NB4 (cell line): ENCODE measurements around the gene CCBE1.

ENCODE experiments used
- CTCF ChIP-seq: IDR thresholded peaks from one replicate; pipeline ENCODE4 v1.5.1; 2012; ENCODE audit warnings: low read depth, low read length
- MYC ChIP-seq: IDR thresholded peaks from 2 replicates; pipeline ENCODE4 v1.6.1; 2011; ENCODE audit warnings: low read depth, low read length
- POLR2A ChIP-seq: IDR thresholded peaks from 2 replicates; pipeline ENCODE4 v1.6.1; 2011; ENCODE audit warnings: mild to moderate bottlenecking; ENCODE audit not compliant: insufficient read length; ENCODE audit errors: extremely low read depth
- TF ChIP-seq, protein P1 (sequence below): IDR thresholded peaks from 2 replicates; pipeline ENCODE4 v1.6.1; 2011; ENCODE audit warnings: low read depth, low read length

GRCh38 chr18:59607078-59607379, 90.2 kb downstream of the CCBE1 start:
- TF ChIP-seq CTCF = no peak
- TF ChIP-seq, protein P1, sequence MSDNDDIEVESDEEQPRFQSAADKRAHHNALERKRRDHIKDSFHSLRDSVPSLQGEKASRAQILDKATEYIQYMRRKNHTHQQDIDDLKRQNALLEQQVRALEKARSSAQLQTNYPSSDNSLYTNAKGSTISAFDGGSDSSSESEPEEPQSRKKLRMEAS = no peak
- no peak for TF ChIP-seq MYC
- no peak for TF ChIP-seq POLR2A
